ENCODE results near the gene DHDDS.
"Not testable (repeated sequence)": the region's sequence is repeated elsewhere in the genome, so short reads cannot be mapped to it uniquely, and the experiment has no call there.

DHDDS gene

GRCh38 chr1:26431979-26432695 is at the start of gene DHDDS:
TSS of gene DHDDS (plus strand) at chr1:26432321. CDS start at chr1:26432946, 625 bp downstream.
- DNase-seq (ENCODE audit: low spot score) = peak; percentile 96

- no peak for DNase-seq (ENCODE audit: low spot score)
These were observed 48.0 kb upstream of the DHDDS start for GRCh38 chr1:26384076-26384475.

- DNase-seq (ENCODE audit: low spot score) = not testable (repeated sequence)
These were observed 47.1 kb upstream of the DHDDS start for GRCh38 chr1:26385063-26385462.

GRCh38 chr1:26387447-26387846 is 44.7 kb upstream of the DHDDS start:
- no peak for DNase-seq (ENCODE audit: low spot score)

GRCh38 chr1:26388791-26389445 is 43.2 kb upstream of the DHDDS start:
- no peak for DNase-seq (ENCODE audit: low spot score)

- DNase-seq (ENCODE audit: low spot score) = no peak
These were observed 42.4 kb upstream of the DHDDS start for GRCh38 chr1:26389604-26390247.

- DNase-seq (ENCODE audit: low spot score) = peak; percentile 85
These were observed 40.7 kb upstream of the DHDDS start for GRCh38 chr1:26391450-26391849.

- no peak for DNase-seq (ENCODE audit: low spot score)
These were observed 36.4 kb upstream of the DHDDS start for GRCh38 chr1:26395754-26396153.

- no peak for DNase-seq (ENCODE audit: low spot score)
These were observed 33.1 kb upstream of the DHDDS start for GRCh38 chr1:26399034-26399433.

- no peak for DNase-seq (ENCODE audit: low spot score)
These were observed 30.2 kb upstream of the DHDDS start for GRCh38 chr1:26401891-26402290.

- no peak for DNase-seq (ENCODE audit: low spot score)
These were observed 28.5 kb upstream of the DHDDS start for GRCh38 chr1:26403656-26404055.

- DNase-seq (ENCODE audit: low spot score) = no peak
These were observed 27.5 kb upstream of the DHDDS start for GRCh38 chr1:26404641-26405040.

GRCh38 chr1:26405281-26405915 is 26.7 kb upstream of the DHDDS start:
- DNase-seq (ENCODE audit: low spot score) = no peak

GRCh38 chr1:26408604-26409003 is 23.5 kb upstream of the DHDDS start:
- peak; percentile 63 for DNase-seq (ENCODE audit: low spot score)

- no peak for DNase-seq (ENCODE audit: low spot score)
These were observed 22.8 kb upstream of the DHDDS start for GRCh38 chr1:26409191-26409807.

GRCh38 chr1:26410706-26411623 is 21.2 kb upstream of the DHDDS start, which contains the start of gene LIN28A:
TSS of gene LIN28A (plus strand) at chr1:26410817. CDS start at chr1:26410892, 75 bp downstream.
- DNase-seq (ENCODE audit: low spot score) = no peak

GRCh38 chr1:26411624-26412074 is 20.5 kb upstream of the DHDDS start:
- no peak for DNase-seq (ENCODE audit: low spot score)

- DNase-seq (ENCODE audit: low spot score) = no peak
These were observed 19.8 kb upstream of the DHDDS start for GRCh38 chr1:26412180-26412840.

- no peak for DNase-seq (ENCODE audit: low spot score)
These were observed 19.1 kb upstream of the DHDDS start for GRCh38 chr1:26413031-26413430.

- peak; percentile 43 for DNase-seq (ENCODE audit: low spot score)
These were observed 14.9 kb upstream of the DHDDS start for GRCh38 chr1:26417111-26417759.
